PC-9 (cell line): ENCODE data around the gene METTL13.

Experiments used
- EZH2 ChIP-seq: fragments of 200-600 bp; sonication (generic); IDR thresholded peaks from 2 replicates; pipeline ENCODE4 v1.8.0; 2017; ENCODE audit warnings: antibody characterized with exemption, low read depth
- TF ChIP-seq, protein P1 (sequence below): fragments of 200-600 bp; sonication (generic); conservative IDR thresholded peaks from 2 replicates; pipeline ENCODE4 v1.6.1; 2017; ENCODE audit warnings: mixed run types, antibody characterized with exemption, mild to moderate bottlenecking, moderate library complexity

GRCh38 chr1:171753685-171754352, 27.6 kb upstream of the METTL13 start:
- TF ChIP-seq, protein P1, sequence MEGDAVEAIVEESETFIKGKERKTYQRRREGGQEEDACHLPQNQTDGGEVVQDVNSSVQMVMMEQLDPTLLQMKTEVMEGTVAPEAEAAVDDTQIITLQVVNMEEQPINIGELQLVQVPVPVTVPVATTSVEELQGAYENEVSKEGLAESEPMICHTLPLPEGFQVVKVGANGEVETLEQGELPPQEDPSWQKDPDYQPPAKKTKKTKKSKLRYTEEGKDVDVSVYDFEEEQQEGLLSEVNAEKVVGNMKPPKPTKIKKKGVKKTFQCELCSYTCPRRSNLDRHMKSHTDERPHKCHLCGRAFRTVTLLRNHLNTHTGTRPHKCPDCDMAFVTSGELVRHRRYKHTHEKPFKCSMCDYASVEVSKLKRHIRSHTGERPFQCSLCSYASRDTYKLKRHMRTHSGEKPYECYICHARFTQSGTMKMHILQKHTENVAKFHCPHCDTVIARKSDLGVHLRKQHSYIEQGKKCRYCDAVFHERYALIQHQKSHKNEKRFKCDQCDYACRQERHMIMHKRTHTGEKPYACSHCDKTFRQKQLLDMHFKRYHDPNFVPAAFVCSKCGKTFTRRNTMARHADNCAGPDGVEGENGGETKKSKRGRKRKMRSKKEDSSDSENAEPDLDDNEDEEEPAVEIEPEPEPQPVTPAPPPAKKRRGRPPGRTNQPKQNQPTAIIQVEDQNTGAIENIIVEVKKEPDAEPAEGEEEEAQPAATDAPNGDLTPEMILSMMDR: no peak
- no peak for TF ChIP-seq EZH2
